Endothelial cell of umbilical vein (primary cell): ENCODE data around the gene MROH7. TPM values are rescaled to one million over a fixed set of nuclear protein-coding genes. Genes with fewer than 3 reads are reported as not detected.

Experiments
- BruUV-seq: library from RNA; stranded (reverse); fragments of 400-500 nt; replicated peaks from 2 replicates; lab custom pipeline; 2021; lab: Mats Ljungman, UMichigan
- CTCF ChIA-PET: fragments of 300-600, 350-600 bp; sonication (Branson Sonifier 250); formaldehyde crosslinking; loops from one replicate; lab custom pipeline; 2021; ENCODE audit warnings: antibody characterized with exemption, inconsistent platforms; lab: Charles Lee
- POLR2A ChIA-PET: fragments of 300-600, 350-600 bp; sonication (Branson Sonifier 250); formaldehyde crosslinking; loops from one replicate; lab custom pipeline; 2021; ENCODE audit warnings: antibody characterized with exemption, inconsistent platforms; lab: Charles Lee
- DNase-seq: peaks from one replicate; pipeline ENCODE4 v3.0.0-alpha.2; 2011; ENCODE audit warnings: low read depth, low spot score
- FAIRE-seq: peaks from 2 replicates; lab custom pipeline; 2011; peaks lifted over from hg19 to GRCh38; lab: Jason Lieb, UNC
- H2AFZ ChIP-seq: 2 replicates; pipeline ENCODE4 v1.6.0; 2012; ENCODE audit warnings: low read depth, low read length, control low read depth, inconsistent platforms
- H3K27ac ChIP-seq: 2 replicates; pipeline ENCODE4 v1.5.1; 2011; ENCODE audit warnings: low read depth, mild to moderate bottlenecking, control low read depth, low read length, moderate library complexity; ENCODE audit not compliant: insufficient read depth
- H3K27me3 ChIP-seq, 2 experiments: 2 replicates each; pipeline versions ENCODE4 v1.6.0 to v1.6.1; 2011; ENCODE audit warnings: low read length in 2 of 2, mixed read lengths in 1 of 2; ENCODE audit not compliant: control insufficient read depth in 2 of 2, insufficient read depth in 2 of 2
- H3K36me3 ChIP-seq, 2 experiments: 2 replicates in 1 of 2; 3 replicates in 1 of 2; pipeline ENCODE4 v1.5.1; 2011; ENCODE audit warnings: low read length in 2 of 2, mild to moderate bottlenecking in 1 of 2, moderate library complexity in 1 of 2; ENCODE audit not compliant: control insufficient read depth in 2 of 2, insufficient read depth in 2 of 2; ENCODE audit errors: extremely low read depth in 1 of 2
- H3K4me1 ChIP-seq: 3 replicates; pipeline ENCODE4 v1.5.1; 2011; ENCODE audit warnings: mild to moderate bottlenecking, low read length; ENCODE audit not compliant: control insufficient read depth, insufficient read depth; ENCODE audit errors: extremely low read depth
- H3K4me2 ChIP-seq: 2 replicates; pipeline ENCODE4 v1.6.1; 2011; ENCODE audit warnings: low read length, control low read depth, mixed read lengths; ENCODE audit not compliant: insufficient read depth
- H3K4me3 ChIP-seq, 3 experiments: fragments of 200-600 bp in 1 of 3; sonication (generic), shearing (Covaris generic) in 1 of 3; replicated peaks in 1 of 3; 2 replicates each; pipeline ENCODE4 v1.5.1; 2011 to 2016; ENCODE audit warnings: control low read depth in 3 of 3, low read length in 3 of 3, mild to moderate bottlenecking in 2 of 3, inconsistent platforms in 1 of 3, low read depth in 1 of 3, moderate library complexity in 1 of 3; ENCODE audit not compliant: insufficient read depth in 1 of 3
- H3K79me2 ChIP-seq: 2 replicates; pipeline ENCODE4 v1.6.0; 2012; ENCODE audit warnings: low read length, inconsistent platforms; ENCODE audit not compliant: control insufficient read depth, insufficient read depth
- H3K9ac ChIP-seq: replicated peaks from 2 replicates; pipeline ENCODE3; 2011; ENCODE audit warnings: low read length, control low read depth; ENCODE audit not compliant: insufficient read depth; ENCODE audit errors: extremely low read depth
- H3K9me1 ChIP-seq: replicated peaks from 3 replicates; pipeline ENCODE4 v1.6.0; 2011; ENCODE audit warnings: mild to moderate bottlenecking, low read length; ENCODE audit not compliant: control insufficient read depth, insufficient read depth; ENCODE audit errors: extremely low read depth
- H3K9me3 ChIP-seq: replicated peaks from 2 replicates; pipeline ENCODE4 v1.5.1; 2012; ENCODE audit warnings: low read length, inconsistent platforms; ENCODE audit not compliant: control insufficient read depth, insufficient read depth
- H4K20me1 ChIP-seq: replicated peaks from 2 replicates; pipeline ENCODE3; 2011; ENCODE audit warnings: mild to moderate bottlenecking, low read length; ENCODE audit not compliant: control insufficient read depth, insufficient read depth; ENCODE audit errors: extremely low read depth
- CTCF ChIP-seq, 2 donors: IDR thresholded peaks; 1 replicate in 1 of 2; 2 replicates in 1 of 2; pipeline ENCODE4 v1.5.1; 2011; ENCODE audit warnings: low read length in 2 of 2, mild to moderate bottlenecking in 2 of 2, moderate library complexity in 2 of 2, control low read depth in 1 of 2, inconsistent platforms in 1 of 2, low read depth in 1 of 2; ENCODE audit not compliant: insufficient read depth in 1 of 2; ENCODE audit errors: extremely low read depth in 1 of 2
- EZH2 ChIP-seq: IDR thresholded peaks from 2 replicates; pipeline ENCODE4 v1.6.1; 2012; ENCODE audit warnings: borderline replicate concordance, low read depth, mild to moderate bottlenecking, moderate library complexity, low read length, inconsistent platforms; ENCODE audit not compliant: severe bottlenecking
- FOS ChIP-seq: IDR thresholded peaks from 2 replicates; pipeline ENCODE4 v1.6.1; 2011; ENCODE audit warnings: mild to moderate bottlenecking, low read length, moderate library complexity, borderline replicate concordance; ENCODE audit not compliant: insufficient read depth
- GATA2 ChIP-seq: IDR thresholded peaks from 2 replicates; pipeline ENCODE4 v1.7.0; 2011; ENCODE audit warnings: low read depth, mild to moderate bottlenecking, moderate library complexity, mixed read lengths, low read length; ENCODE audit not compliant: insufficient read length, insufficient read depth
- JUN ChIP-seq: IDR thresholded peaks from 2 replicates; pipeline ENCODE4 v1.6.1; 2011; ENCODE audit warnings: borderline replicate concordance, low read depth; ENCODE audit not compliant: insufficient read length, insufficient read depth
- MAX ChIP-seq: IDR thresholded peaks from 2 replicates; pipeline ENCODE4 v1.6.1; 2011; ENCODE audit not compliant: insufficient read depth, insufficient read length
- MYC ChIP-seq: IDR thresholded peaks from one replicate; pipeline ENCODE4 v1.6.1; 2011; ENCODE audit warnings: mild to moderate bottlenecking, low read depth, low read length
- POLR2A ChIP-seq: IDR thresholded peaks from 2 replicates; pipeline ENCODE4 v1.6.1; 2012; ENCODE audit warnings: low read depth, mild to moderate bottlenecking, control low read depth, low read length
- POLR2AphosphoS5 ChIP-seq: IDR thresholded peaks from 2 replicates; pipeline ENCODE4 v1.6.1; 2012; ENCODE audit warnings: low read depth, mild to moderate bottlenecking, control low read depth, low read length, moderate library complexity; ENCODE audit not compliant: insufficient read depth
- dilution Hi-C: fragments of 300-500 bp; cut with MboI; formaldehyde crosslinking; loops from one replicate; pipeline ENCODE4 v1.15.0; 2019; ENCODE audit warnings: low sequenced_read_pairs; ENCODE audit not compliant: extremely low pct_ligation_motif_present
- intact Hi-C: fragments of 100-400 bp; cut with micrococcal nuclease; formaldehyde crosslinking; loops from one replicate; pipeline ENCODE4 v1.10.0; 2022
- polyA plus RNA-seq, 4 experiments: library from polyadenylated mRNA; depleted of rRNA in 3 of 4; stranded (reverse) in 3 of 4; unstranded in 1 of 4; fragments of >200 nt; gene quantifications; 2 replicates each; pipeline versions ENCODE4 v1.2.1 to v1.2.3, GENCODE V29; 2011 to 2012; ENCODE audit warnings: missing spikeins in 1 of 4
- total RNA-seq: library from RNA; stranded (reverse); gene quantifications from 2 replicates; pipeline ENCODE4 v1.2.3, GENCODE V29; 2021

The MROH7 gene
- total and polyA plus RNA-seq, 2 donors (not counting 3 experiments of a cell fraction or from before 2014, with no cell fraction given), result 0.06 to 0.24 TPM

GRCh38 chr1:54653036-54653435 is 11.4 kb downstream of the MROH7 start:
- TF ChIP-seq MYC, result no peak
- no peak for TF ChIP-seq MAX
- no peak for TF ChIP-seq JUN
- TF ChIP-seq GATA2, result no peak
- TF ChIP-seq POLR2AphosphoS5, result no peak
- no peak for TF ChIP-seq POLR2A
- no peak for TF ChIP-seq EZH2
- TF ChIP-seq FOS, result no peak
- no peak for TF ChIP-seq CTCF (IDR thresholded peaks at IDR 0.05; ENCODE audit: extremely low read depth in 1 of 2, insufficient read depth in 1 of 2, low read depth in 1 of 2, low read length in 2 of 2)
- dilution Hi-C loops, result no loop called here

More at GRCh38 chr1:54653036-54653435, 11.4 kb downstream of the MROH7 start:
- Histone ChIP-seq H3K36me3 (no peaks in the 10 kb centered on the region), H2AFZ (no peak overlapping the region), H3K9me1 (no peaks in the 10 kb centered on the region), H3K4me2 (no peak overlapping the region), H3K4me1 (no peaks in the 10 kb centered on the region), H3K79me2 (no peaks in the 10 kb centered on the region), H3K9ac (no peak overlapping the region), H3K27ac (no peak overlapping the region), H3K9me3 (no peaks in the 10 kb centered on the region), H3K27me3 (peaks cover 0 to 14% of the 10 kb centered on the region in 2 experiments), H4K20me1 (no peaks in the 10 kb centered on the region), H3K4me3 (no peak overlapping the region)
- BruUV-seq, result no TSS peak
- ChIA-PET POLR2A (no interaction called here), CTCF (no interaction called here)
- DNase-seq (no peak), FAIRE-seq (no peak)
- intact Hi-C loops, result no loop called here
